ENCODE measurements around the gene KRTAP10-2. TPM values are rescaled to one million over a fixed set of nuclear protein-coding genes. Genes with fewer than 3 reads are reported as not detected.

KRTAP10-2 gene
- total and polyA plus RNA-seq, 2 of the 4 experiments (the other 2 are of a cell fraction), result not detected

DNA sequence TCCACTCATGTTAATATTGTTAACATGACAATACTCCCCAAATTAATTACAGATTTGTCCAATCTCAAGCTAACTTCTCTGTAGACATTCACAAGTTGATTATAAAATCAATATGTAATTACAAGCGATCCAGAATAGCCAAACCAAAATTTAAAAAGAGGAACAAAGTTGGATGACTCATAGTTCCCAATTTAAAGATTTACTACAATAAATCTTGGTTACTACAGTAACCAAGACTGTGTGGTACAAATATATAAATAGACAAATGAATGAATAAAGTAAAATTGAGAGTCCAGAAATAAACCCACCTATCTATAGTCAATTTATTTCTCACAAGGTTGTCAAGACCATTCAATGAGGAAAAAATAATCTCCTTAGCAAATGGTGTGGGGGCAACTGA is 15.1 kb upstream of the KRTAP10-2 start:
- in situ Hi-C loops (cut with MboI; ENCODE audit: low sequenced_read_pairs), result no loop called here
- intact Hi-C loops (cut with micrococcal nuclease), result no loop called here
- Histone ChIP-seq H3K4me1 (ENCODE audit: control insufficient read depth, insufficient read depth, low read length) (no peaks in the 10 kb centered on the region), H2BK15ac (ENCODE audit: low read depth, low read length) (no peak overlapping the region), H3K56ac (ENCODE audit: extremely low read depth, insufficient read depth, low read length) (no peak overlapping the region), H3K18ac (ENCODE audit: low read depth, low read length) (no peak overlapping the region), H3K9me3 (ENCODE audit: control insufficient read depth, insufficient read depth, low read length) (peaks cover 4% of the 10 kb centered on the region), H3K4me2 (ENCODE audit: low read depth, low read length) (no peak overlapping the region), H2BK20ac (ENCODE audit: low read depth, low read length) (no peak overlapping the region), H3K27me3 (ENCODE audit: control insufficient read depth, insufficient read depth, low read length) (no peaks in the 10 kb centered on the region; the same call in 1 of the 2 replicates), H4K8ac (ENCODE audit: low read depth in 2 of 2, low read length in 2 of 2) (no peak overlapping the region), H3K9me1 (ENCODE audit: insufficient read depth, low read length) (no peaks in the 10 kb centered on the region), H2AFZ (replicated peaks; ENCODE audit: low read length, poor library complexity) (no peak overlapping the region), H3K4ac (ENCODE audit: low read depth, low read length) (no peak overlapping the region), H2BK120ac (ENCODE audit: low read depth, low read length) (no peak overlapping the region), H4K91ac (ENCODE audit: insufficient read depth, low read depth, low read length) (no peak overlapping the region), H3K4me3 (ENCODE audit: insufficient read depth, low read depth, low read length) (no peak overlapping the region), H3K79me1 (ENCODE audit: low read depth in 1 of 2, low read length in 2 of 2) (no peaks in the 10 kb centered on the region), H2AK9ac (replicated peaks; ENCODE audit: low read depth, low read length, poor library complexity) (no peak overlapping the region), H3K27ac (ENCODE audit: insufficient read depth, low read length) (no peak overlapping the region), H3K9ac (ENCODE audit: low read depth, low read length) (no peak overlapping the region), H2BK5ac (ENCODE audit: low read depth, low read length, poor library complexity, severe bottlenecking) (no peak overlapping the region), H4K5ac (ENCODE audit: low read depth, low read length) (no peak overlapping the region), H3K23ac (ENCODE audit: low read depth, low read length) (no peak overlapping the region), H3K14ac (replicated peaks; ENCODE audit: low read depth, low read length) (no peak overlapping the region), H2AK5ac (ENCODE audit: low read depth, low read length) (no peak overlapping the region), H4K20me1 (ENCODE audit: insufficient read depth, low read length) (no peaks in the 10 kb centered on the region), H3K36me3 (ENCODE audit: control insufficient read depth, insufficient read depth, low read length) (no peaks in the 10 kb centered on the region)
- TF ChIP-seq NFE2L2 (IDR thresholded peaks at IDR 0.05; ENCODE audit: low read depth, low read length) (no peak), FOS (IDR thresholded peaks at IDR 0.05; ENCODE audit: low read depth, low read length) (no peak), RAD21 (IDR thresholded peaks at IDR 0.05; ENCODE audit: low read length) (no peak), MAZ (IDR thresholded peaks at IDR 0.05; ENCODE audit: borderline replicate concordance, low read depth, low read length) (no peak), MAFK (IDR thresholded peaks at IDR 0.05; ENCODE audit: low read depth, low read length) (no peak), BHLHE40 (IDR thresholded peaks at IDR 0.05; ENCODE audit: low read depth, low read length) (no peak)
- TF ChIP-seq, protein P1, sequence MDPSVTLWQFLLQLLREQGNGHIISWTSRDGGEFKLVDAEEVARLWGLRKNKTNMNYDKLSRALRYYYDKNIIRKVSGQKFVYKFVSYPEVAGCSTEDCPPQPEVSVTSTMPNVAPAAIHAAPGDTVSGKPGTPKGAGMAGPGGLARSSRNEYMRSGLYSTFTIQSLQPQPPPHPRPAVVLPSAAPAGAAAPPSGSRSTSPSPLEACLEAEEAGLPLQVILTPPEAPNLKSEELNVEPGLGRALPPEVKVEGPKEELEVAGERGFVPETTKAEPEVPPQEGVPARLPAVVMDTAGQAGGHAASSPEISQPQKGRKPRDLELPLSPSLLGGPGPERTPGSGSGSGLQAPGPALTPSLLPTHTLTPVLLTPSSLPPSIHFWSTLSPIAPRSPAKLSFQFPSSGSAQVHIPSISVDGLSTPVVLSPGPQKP (IDR thresholded peaks at IDR 0.05; ENCODE audit: borderline replicate concordance, low read depth, low read length), result no peak
- ATAC-seq (ENCODE audit: low read depth) (no peak), DNase-seq (no peak)
- POLR2A ChIA-PET (ENCODE audit: unreplicated experiment), result no interaction called here
- dilution Hi-C loops (cut with HindIII; ENCODE audit: low sequenced_read_pairs, unreplicated experiment), result no loop called here
- CTCF ChIA-PET, result no interaction called here
- WGBS, 2 experiments (ENCODE audit: extremely low coverage in 2 of 2, insufficient read length in 1 of 2), result no CpG with 5 or more reads among the region's 1 CpG
- no TSS peak for BruUV-seq (replicated peaks)

All from IMR-90 (cell line).